HCT116 (cell line): ENCODE data around the gene CHST14. TPM values are rescaled to one million over a fixed set of nuclear protein-coding genes. Genes with fewer than 3 reads are reported as not detected.

Source experiments
- ATAC-seq: fragments of 200-7000 bp; cut with Tn5 transposase; 2 replicates; pipeline ENCODE4 v1.9.1; 2020; ENCODE audit warnings: mild to moderate bottlenecking, moderate library complexity
- BruUV-seq: library from RNA; stranded (reverse); fragments of 400-500 nt; replicated peaks from 2 replicates; lab custom pipeline; 2021; lab: Mats Ljungman, UMichigan
- CTCF ChIA-PET: fragments of 300-600 bp; sonication (Branson Sonifier 250); formaldehyde crosslinking; loops from one replicate; lab custom pipeline; 2021; ENCODE audit warnings: antibody characterized with exemption; lab: Charles Lee
- POLR2A ChIA-PET: fragments of 300-600, 350-600 bp; sonication (Branson Sonifier 250); formaldehyde crosslinking; loops from one replicate; lab custom pipeline; 2021; ENCODE audit warnings: antibody characterized with exemption; lab: Charles Lee
- RAD21 ChIA-PET, 2 experiments: fragments of 300-600 bp; sonication (Branson Sonifier 250); formaldehyde crosslinking; loops; one replicate each; lab custom pipeline; 2023; ENCODE audit warnings: low total read pairs in 2 of 2; ENCODE audit not compliant: uncharacterized antibody in 2 of 2, unreplicated experiment in 2 of 2, low non-redundant PET in 1 of 2; lab: Charles Lee
- DNase-seq: peaks from one replicate; pipeline ENCODE4 v3.0.0-alpha.2; 2010; ENCODE audit warnings: low read depth, low spot score
- H2AFZ ChIP-seq: fragments of 200-600 bp; shearing (Covaris generic), sonication (generic); 2 replicates; pipeline ENCODE4 v1.6.1; 2017; ENCODE audit warnings: low read depth, mixed run types, mixed read lengths, antibody characterized with exemption, low read length; ENCODE audit not compliant: poor library complexity, severe bottlenecking
- H3K27ac ChIP-seq: 2 replicates; pipeline ENCODE4 v1.5.1; 2012; ENCODE audit warnings: low read depth, low read length
- H3K27me3 ChIP-seq: fragments of 200-600 bp; sonication (generic); 2 replicates; pipeline ENCODE4 v1.6.1; 2016; ENCODE audit warnings: mixed run types, low read length, mixed read lengths; ENCODE audit not compliant: insufficient read depth
- H3K36me3 ChIP-seq, 2 experiments: fragments of 200-500 bp in 1 of 2; fragments of 200-600 bp in 1 of 2; sonication (Bioruptor generic) in 1 of 2; sonication (generic) in 1 of 2; 2 replicates each; pipeline versions ENCODE4 v1.5.1 to v1.6.1; 2014 to 2016; ENCODE audit warnings: low read length in 2 of 2, inconsistent platforms in 1 of 2, mixed read lengths in 1 of 2, mixed run types in 1 of 2; ENCODE audit not compliant: insufficient read depth in 2 of 2, control insufficient read depth in 1 of 2
- H3K4me1 ChIP-seq, 2 experiments: fragments of 200-600 bp in 1 of 2; sonication (generic) in 1 of 2; 2 replicates each; pipeline versions ENCODE4 v1.5.1 to v1.6.1; 2012 to 2017; ENCODE audit warnings: low read length in 2 of 2, inconsistent platforms in 1 of 2, mild to moderate bottlenecking in 1 of 2, mixed read lengths in 1 of 2, mixed run types in 1 of 2, moderate library complexity in 1 of 2; ENCODE audit not compliant: insufficient read depth in 2 of 2, control insufficient read depth in 1 of 2
- H3K4me2 ChIP-seq: fragments of 200-600 bp; sonication (generic); 2 replicates; pipeline ENCODE4 v1.6.1; 2017; ENCODE audit warnings: mixed run types, low read length, mixed read lengths
- H3K4me3 ChIP-seq, 2 experiments: fragments of 200-600 bp in 1 of 2; sonication (generic) in 1 of 2; replicated peaks in 1 of 2; 2 replicates each; pipeline ENCODE4 v1.5.1; 2011 to 2016; ENCODE audit warnings: low read length in 2 of 2, control low read depth in 1 of 2, low read depth in 1 of 2, mild to moderate bottlenecking in 1 of 2, mixed read lengths in 1 of 2, mixed run types in 1 of 2
- H3K79me2 ChIP-seq: fragments of 200-600 bp; sonication (generic); 2 replicates; pipeline ENCODE4 v1.6.1; 2017; ENCODE audit warnings: mild to moderate bottlenecking, mixed run types, low read length, moderate library complexity, mixed read lengths; ENCODE audit not compliant: insufficient read depth
- H3K9ac ChIP-seq: fragments of 200-600 bp; sonication (generic); 2 replicates; pipeline ENCODE4 v1.6.1; 2016; ENCODE audit warnings: low read length, mixed read lengths
- H3K9me2 ChIP-seq: fragments of 200-600 bp; sonication (generic), shearing (Covaris generic); 2 replicates; pipeline ENCODE4 v1.6.1; 2017; ENCODE audit warnings: mixed run types, mild to moderate bottlenecking, moderate library complexity; ENCODE audit not compliant: insufficient read depth
- H3K9me3 ChIP-seq, 2 experiments: fragments of 200-500 bp in 1 of 2; fragments of 200-600 bp in 1 of 2; sonication (Bioruptor generic) in 1 of 2; sonication (generic) in 1 of 2; 2 replicates each; pipeline ENCODE4 v1.6.1; 2014 to 2017; ENCODE audit warnings: low read length in 2 of 2, mixed read lengths in 2 of 2, inconsistent platforms in 1 of 2, low read depth in 1 of 2, mild to moderate bottlenecking in 1 of 2, mixed run types in 1 of 2, moderate library complexity in 1 of 2; ENCODE audit not compliant: control insufficient read depth in 1 of 2, insufficient read depth in 1 of 2
- H4K20me1 ChIP-seq: fragments of 200-600 bp; sonication (generic), shearing (Covaris generic); 2 replicates; pipeline ENCODE4 v1.6.1; 2017; ENCODE audit warnings: mixed run types, mild to moderate bottlenecking, moderate library complexity; ENCODE audit not compliant: insufficient read depth
- CBX3 ChIP-seq: IDR thresholded peaks from 2 replicates; pipeline ENCODE4 v1.6.1; 2012; ENCODE audit warnings: low read depth
- CEBPB ChIP-seq: IDR thresholded peaks from 2 replicates; pipeline ENCODE4 v1.6.1; 2012; ENCODE audit warnings: low read depth
- EGR1 ChIP-seq: IDR thresholded peaks from 2 replicates; pipeline ENCODE4 v1.6.1; 2012; ENCODE audit warnings: low read depth
- ELF1 ChIP-seq: IDR thresholded peaks from 2 replicates; pipeline ENCODE4 v1.6.1; 2012; ENCODE audit warnings: low read depth, borderline replicate concordance
- EZH2 ChIP-seq: fragments of 200-600 bp; sonication (generic); IDR thresholded peaks from 2 replicates; pipeline ENCODE4 v1.6.1; 2017; ENCODE audit warnings: antibody characterized with exemption, mixed run types
- EZH2phosphoT487 ChIP-seq: fragments of 200-600 bp; IDR thresholded peaks from 2 replicates; pipeline ENCODE4 v1.6.1; 2018; ENCODE audit warnings: antibody characterized with exemption, borderline replicate concordance
- FOSL1 ChIP-seq: IDR thresholded peaks from 2 replicates; pipeline ENCODE4 v1.6.1; 2012; ENCODE audit warnings: low read depth
- JUND ChIP-seq: IDR thresholded peaks from 2 replicates; pipeline ENCODE4 v1.6.1; 2012
- MAX ChIP-seq: IDR thresholded peaks from 2 replicates; pipeline ENCODE4 v1.6.1; 2012
- POLR2A ChIP-seq: IDR thresholded peaks from 2 replicates; pipeline ENCODE4 v1.7.0; 2011; ENCODE audit warnings: borderline replicate concordance; ENCODE audit not compliant: insufficient read depth, insufficient read length; ENCODE audit errors: extremely low read depth
- POLR2AphosphoS5 ChIP-seq: IDR thresholded peaks from 2 replicates; pipeline ENCODE4 v1.6.1; 2011; ENCODE audit warnings: mild to moderate bottlenecking, low read depth, low read length, moderate library complexity
- RAD21 ChIP-seq: IDR thresholded peaks from 2 replicates; pipeline ENCODE4 v1.6.1; 2012; ENCODE audit warnings: low read depth, mild to moderate bottlenecking
- SIN3A ChIP-seq: IDR thresholded peaks from 2 replicates; pipeline ENCODE4 v1.6.1; 2012; ENCODE audit warnings: low read depth
- SP1 ChIP-seq: IDR thresholded peaks from 2 replicates; pipeline ENCODE4 v1.6.1; 2012; ENCODE audit warnings: low read depth
- SRF ChIP-seq: IDR thresholded peaks from 2 replicates; pipeline ENCODE4 v1.6.1; 2012; ENCODE audit warnings: low read depth
- TCF7L2 ChIP-seq: IDR thresholded peaks from 2 replicates; pipeline ENCODE4 v1.7.0; 2011; ENCODE audit warnings: borderline replicate concordance, inconsistent platforms; ENCODE audit not compliant: insufficient read depth, insufficient read length; ENCODE audit errors: extremely low read depth
- ZBTB33 ChIP-seq: IDR thresholded peaks from 2 replicates; pipeline ENCODE4 v1.6.1; 2011; ENCODE audit warnings: mild to moderate bottlenecking, low read length, moderate library complexity; ENCODE audit not compliant: insufficient replicate concordance; ENCODE audit errors: extremely low read depth
- ZNF274 ChIP-seq: fragments of 200-500 bp; sonication (Bioruptor generic); IDR thresholded peaks from 2 replicates; pipeline ENCODE4 v1.6.1; 2014; ENCODE audit warnings: mild to moderate bottlenecking, low read depth, low read length, inconsistent platforms
- intact Hi-C: fragments of 100-400 bp; cut with micrococcal nuclease; formaldehyde crosslinking; loops from 2 replicates; pipeline ENCODE4 v1.10.0; 2022
- total RNA-seq: library from RNA; stranded (reverse); gene quantifications from one replicate; pipeline ENCODE4 v1.2.1, GENCODE V29; 2021; ENCODE audit not compliant: unreplicated experiment
- TF ChIP-seq, protein P1 (sequence below): IDR thresholded peaks from 2 replicates; pipeline ENCODE4 v1.6.1; 2012
- TF ChIP-seq, protein P2 (sequence below): IDR thresholded peaks from 2 replicates; pipeline ENCODE4 v1.6.1; 2012; ENCODE audit warnings: low read depth

Gene CHST14
- total RNA-seq, 1 experiment from 2014 or later = 12.7 TPM

- ChIA-PET POLR2A (no interaction called here), CTCF (interaction anchor here (0.7 kb wide), 1 partner anchor 100 kb away, joined by 3 read pairs; no protein-coding TSS in a partner anchor), RAD21 (no interaction called here)
- ATAC-seq (no peak), DNase-seq (no peak)
- no peaks in the 10 kb centered on the region for H4K20me1 ChIP-seq
- no peak overlapping the region for H2AFZ ChIP-seq
- no peak overlapping the region for H3K9ac ChIP-seq
- H3K4me1 ChIP-seq = peaks cover 21 to 34% of the 10 kb centered on the region in 2 experiments
- H3K79me2 ChIP-seq = peaks cover 72% of the 10 kb centered on the region
- TF ChIP-seq TCF7L2 (no peak), POLR2A (no peak), SP1 (no peak), CBX3 (no peak), ZNF274 (no peak), EGR1 (no peak), POLR2AphosphoS5 (no peak), RAD21 (no peak), FOSL1 (no peak), SRF (no peak), ELF1 (no peak), JUND (no peak), MAX (no peak), CEBPB (no peak), EZH2 (no peak), EZH2phosphoT487 (no peak), ZBTB33 (no peak), SIN3A (no peak)
- TF ChIP-seq, protein P1, sequence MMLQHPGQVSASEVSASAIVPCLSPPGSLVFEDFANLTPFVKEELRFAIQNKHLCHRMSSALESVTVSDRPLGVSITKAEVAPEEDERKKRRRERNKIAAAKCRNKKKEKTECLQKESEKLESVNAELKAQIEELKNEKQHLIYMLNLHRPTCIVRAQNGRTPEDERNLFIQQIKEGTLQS = no peak
- TF ChIP-seq, protein P2, sequence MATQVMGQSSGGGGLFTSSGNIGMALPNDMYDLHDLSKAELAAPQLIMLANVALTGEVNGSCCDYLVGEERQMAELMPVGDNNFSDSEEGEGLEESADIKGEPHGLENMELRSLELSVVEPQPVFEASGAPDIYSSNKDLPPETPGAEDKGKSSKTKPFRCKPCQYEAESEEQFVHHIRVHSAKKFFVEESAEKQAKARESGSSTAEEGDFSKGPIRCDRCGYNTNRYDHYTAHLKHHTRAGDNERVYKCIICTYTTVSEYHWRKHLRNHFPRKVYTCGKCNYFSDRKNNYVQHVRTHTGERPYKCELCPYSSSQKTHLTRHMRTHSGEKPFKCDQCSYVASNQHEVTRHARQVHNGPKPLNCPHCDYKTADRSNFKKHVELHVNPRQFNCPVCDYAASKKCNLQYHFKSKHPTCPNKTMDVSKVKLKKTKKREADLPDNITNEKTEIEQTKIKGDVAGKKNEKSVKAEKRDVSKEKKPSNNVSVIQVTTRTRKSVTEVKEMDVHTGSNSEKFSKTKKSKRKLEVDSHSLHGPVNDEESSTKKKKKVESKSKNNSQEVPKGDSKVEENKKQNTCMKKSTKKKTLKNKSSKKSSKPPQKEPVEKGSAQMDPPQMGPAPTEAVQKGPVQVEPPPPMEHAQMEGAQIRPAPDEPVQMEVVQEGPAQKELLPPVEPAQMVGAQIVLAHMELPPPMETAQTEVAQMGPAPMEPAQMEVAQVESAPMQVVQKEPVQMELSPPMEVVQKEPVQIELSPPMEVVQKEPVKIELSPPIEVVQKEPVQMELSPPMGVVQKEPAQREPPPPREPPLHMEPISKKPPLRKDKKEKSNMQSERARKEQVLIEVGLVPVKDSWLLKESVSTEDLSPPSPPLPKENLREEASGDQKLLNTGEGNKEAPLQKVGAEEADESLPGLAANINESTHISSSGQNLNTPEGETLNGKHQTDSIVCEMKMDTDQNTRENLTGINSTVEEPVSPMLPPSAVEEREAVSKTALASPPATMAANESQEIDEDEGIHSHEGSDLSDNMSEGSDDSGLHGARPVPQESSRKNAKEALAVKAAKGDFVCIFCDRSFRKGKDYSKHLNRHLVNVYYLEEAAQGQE = no peak
- H3K27me3 ChIP-seq = no peaks in the 10 kb centered on the region
- no peak overlapping the region for H3K27ac ChIP-seq
- H3K9me2 ChIP-seq = no peaks in the 10 kb centered on the region
- no peak overlapping the region for H3K4me3 ChIP-seq
- intact Hi-C loops = no loop called here
- no TSS peak for BruUV-seq
- no peak overlapping the region for H3K4me2 ChIP-seq
- no peaks in the 10 kb centered on the region for H3K36me3 ChIP-seq
- H3K9me3 ChIP-seq = no peaks in the 10 kb centered on the region
Measured at GRCh38 chr15:40444736-40445135, 26.0 kb upstream of the CHST14 start.
